Globus pallidus (tissue), 1 donor: ENCODE results near the gene NPDC1.
"Not testable (repeated sequence)": the region's sequence is repeated elsewhere in the genome, so short reads cannot be mapped to it uniquely, and the experiment has no call there.

Experiments
- DNase-seq: peaks from one replicate; pipeline ENCODE4 v3.0.0-alpha.2; 2015; ENCODE audit warnings: low spot score

Gene NPDC1

DNA sequence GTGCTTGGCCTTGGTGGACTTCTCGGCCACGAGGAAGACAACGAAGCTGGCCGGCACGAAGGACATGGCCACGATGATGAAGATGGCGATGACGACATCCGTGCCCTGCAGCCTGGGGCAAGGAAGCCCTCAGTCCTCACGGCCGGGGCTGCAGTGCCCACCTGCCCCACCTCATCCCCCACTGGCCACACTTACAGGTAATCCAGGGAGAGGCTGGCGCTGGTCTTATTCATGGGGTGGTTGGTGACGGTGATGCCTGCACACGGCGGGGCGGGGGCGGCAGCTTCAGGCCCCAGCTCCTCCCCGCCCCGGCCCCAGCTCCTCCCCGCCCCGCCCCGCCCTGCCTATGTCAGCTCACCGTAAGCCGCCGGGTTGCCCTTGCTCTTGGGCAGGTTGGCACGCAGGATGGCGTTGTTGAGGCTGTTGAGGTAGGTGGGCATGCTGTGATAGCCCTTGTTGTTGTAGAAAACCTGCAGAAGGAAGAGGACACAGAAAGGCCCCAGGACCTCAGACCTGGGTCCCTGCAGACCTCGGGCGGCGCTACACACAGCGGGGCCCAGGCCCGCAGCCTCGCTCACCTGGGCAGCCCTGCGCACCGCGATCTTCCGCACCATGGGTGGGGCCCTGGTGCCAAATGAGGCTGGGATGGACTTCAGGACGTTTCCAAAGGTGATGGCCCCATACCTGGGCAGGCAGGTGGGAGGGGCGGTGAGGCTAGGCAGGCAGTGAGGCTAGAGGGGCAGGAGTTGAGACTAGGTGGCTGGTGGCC, 33.9 kb downstream of the NPDC1 start:
- no peak for DNase-seq

DNA sequence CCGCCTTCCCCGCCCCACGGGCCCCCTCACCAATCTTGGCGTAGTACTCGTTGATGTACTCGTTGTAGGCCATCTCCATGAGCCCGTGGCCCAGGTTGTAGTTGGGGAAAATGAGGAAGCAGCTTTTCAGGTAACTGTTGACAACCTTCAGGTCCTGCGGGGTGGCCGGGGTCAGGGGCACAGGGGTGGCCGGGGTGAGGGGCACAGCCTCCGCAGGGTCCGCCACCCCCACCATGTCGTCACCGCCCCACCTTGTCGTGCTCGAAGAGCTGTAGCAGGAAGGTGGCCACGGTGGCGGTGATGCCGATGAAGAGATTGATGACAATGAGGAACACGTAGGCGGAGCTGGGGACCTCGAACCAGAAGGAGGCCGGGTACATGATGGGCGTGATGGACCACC, 34.8 kb downstream of the NPDC1 start:
- DNase-seq = no peak

DNA sequence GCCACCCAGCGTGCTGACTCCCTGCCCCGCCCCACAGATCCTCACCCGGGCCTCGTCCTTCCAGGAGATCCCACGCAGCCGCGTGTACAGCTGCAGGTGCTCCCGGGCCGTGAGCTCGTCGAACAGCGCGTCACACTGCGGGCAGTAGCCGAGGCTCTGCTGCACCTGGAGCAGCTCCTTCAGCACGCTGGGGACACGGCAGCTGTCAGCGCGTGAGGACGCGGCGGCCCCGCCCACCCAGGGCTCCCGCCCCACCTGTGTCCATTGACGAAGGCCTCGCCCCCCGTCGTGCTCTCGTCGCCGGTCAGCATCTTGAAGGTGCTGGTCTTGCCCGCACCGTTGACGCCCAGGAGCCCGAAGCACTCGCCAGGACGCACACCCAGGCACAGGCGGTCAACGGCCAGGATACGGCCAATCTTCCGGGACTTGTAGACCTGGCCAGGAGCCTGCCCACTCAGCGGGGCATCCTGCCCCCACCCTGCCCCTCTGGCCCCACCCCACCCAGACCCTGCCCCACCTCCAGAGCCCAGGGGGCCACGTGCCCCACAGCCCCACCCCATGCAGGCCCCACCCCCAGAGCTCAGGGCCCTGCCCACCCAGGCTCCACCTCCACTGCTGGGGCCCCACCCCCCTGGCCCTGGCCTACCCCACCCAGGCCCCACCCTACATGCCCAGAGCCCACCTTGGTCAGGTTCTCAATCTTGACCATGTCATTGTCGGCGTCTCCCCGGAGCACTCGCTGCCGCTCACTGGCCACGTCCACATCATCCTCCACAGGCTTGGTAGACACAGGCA, 35.8 kb downstream of the NPDC1 start:
- DNase-seq = no peak

DNA sequence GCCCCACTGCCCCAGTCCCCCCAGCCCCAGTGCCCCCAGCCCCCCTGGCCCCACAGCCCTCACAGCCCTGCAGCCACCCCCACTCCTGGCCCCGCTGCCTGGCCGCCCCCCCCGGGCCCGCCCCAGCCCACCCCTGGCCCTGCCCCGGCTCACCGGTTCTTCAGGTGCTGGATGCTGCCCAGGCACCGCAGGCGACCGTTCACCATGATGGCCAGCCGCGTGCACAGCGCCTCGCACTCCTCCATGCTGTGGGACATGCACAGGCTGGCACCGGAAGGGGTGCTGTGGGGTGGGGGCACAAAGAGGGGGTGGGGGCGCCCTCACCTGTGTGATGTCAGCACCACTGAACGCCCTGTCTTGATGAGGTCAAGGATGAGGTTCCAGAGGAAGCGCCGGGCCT, 36.8 kb downstream of the NPDC1 start:
- no peak for DNase-seq

DNA sequence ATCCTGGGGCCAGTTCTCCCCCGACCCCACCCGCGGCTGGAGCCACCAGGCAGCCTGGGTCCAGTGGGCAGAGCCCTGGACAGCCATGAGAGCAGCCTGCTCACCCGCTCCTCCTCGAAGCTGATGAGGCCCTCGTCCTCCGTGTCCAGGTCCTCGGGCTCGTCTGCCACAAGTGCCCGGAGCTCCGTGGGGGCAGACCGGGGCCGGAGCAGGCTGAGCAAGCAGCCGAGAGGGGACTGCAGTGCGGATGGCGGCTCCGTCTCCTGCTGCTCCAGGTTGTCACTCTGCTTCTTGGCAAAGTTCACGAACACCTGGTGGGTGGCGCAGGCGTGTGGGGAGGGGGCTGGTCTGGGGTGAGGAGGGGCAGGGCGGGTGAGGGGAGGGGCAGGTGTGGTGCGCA, 37.7 kb downstream of the NPDC1 start:
- no peak for DNase-seq

DNA sequence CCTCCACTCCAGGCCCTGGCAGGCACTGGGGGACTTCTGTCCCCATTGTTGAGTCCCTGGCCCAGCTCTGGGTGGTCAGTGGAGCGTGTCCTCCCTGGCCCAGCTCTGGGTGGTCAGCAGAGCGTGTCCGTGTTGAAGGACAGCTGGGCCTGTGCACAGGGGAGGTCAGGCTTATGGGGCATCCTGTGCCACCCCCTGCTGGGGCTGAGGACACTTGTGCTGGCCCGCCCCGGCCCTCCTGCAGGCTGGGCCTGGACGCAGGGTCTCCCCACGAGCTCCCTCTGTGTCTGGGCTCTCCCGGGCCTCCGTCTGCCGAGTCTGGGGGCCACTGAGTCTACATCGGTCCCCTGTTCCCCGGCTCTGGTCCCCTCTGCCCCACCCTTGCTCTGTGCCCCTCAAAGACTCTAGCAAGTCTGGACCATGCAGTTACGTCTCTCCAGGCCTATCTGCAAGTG, 38.1 kb downstream of the NPDC1 start:
- DNase-seq = no peak

DNA sequence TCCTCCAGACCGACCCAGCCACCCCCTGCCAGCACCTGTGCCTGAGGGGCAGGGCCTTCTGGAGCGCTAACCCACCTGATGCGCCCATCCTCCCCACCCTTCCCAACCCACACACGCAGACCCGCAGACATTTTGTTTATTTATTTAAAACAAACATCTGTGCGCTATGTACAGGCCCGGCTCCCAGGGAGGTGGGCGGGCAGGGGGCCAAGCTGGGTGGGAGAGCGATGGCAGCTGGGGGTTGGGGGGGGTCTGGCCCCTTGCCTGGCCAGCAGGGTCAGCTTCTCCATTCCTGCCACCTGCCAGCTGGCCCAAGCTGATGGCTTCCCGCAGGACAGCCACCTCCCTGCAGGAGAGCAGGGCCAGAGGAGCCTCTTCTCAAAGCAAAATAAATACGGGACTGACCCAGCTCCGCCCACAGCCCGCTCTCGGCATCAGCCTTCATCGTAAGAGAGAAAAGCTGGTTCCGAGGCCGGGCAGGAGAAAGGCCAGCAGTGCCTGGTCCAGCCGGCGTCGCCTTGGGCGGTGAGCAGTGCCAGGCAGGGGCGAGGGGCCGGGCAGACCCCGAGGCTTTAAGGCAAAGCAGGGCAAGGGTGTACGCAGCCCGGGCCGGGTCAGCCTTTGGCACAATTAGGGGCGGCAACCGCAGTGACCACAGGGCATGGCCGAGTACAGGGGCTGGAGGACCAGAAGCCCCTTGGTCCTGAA, 38.7 kb downstream of the NPDC1 start:
- no peak for DNase-seq

DNA sequence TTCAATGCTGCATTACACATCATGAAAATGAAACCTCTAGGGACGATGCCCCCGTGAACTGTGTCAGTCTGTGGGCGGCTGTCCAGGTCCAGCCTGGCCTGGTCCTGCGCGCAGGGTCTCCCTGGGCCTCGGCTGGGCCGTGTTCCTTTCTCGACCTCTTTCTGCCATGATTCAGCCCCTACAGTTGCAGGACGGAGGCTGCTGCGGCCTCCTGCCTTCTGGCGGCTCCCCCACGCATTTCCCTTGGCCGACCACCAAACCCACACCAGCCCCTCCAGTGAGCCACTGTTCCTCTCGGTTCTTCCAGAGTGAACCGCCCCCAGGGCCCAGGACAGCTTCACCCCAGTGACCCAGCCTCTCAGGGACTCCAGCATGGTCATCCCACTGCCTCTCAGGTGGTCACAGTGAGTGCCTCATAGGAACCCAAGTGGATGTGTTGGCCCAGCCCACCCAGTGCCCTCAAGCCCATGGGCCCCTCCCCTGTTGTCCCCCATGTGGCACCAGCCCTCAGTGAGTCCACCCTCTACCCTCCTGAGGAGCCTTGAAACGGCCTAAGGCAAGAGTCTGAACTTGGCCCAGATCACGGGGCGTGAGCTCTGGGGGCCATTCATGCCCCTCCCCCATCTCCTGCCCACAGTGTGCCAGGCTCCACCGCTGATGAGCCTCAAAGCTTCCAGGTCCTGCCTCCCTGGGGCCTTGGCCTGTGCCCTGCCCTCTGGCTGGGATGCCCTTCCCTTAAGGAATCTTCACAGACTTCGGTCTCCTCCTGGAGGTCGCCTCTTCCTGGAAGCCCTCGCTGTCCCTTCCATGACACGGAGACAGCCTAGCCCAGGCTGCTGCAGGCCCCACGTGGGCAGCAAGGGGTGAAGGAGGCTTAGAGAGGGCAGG, 39.6 kb downstream of the NPDC1 start:
- DNase-seq = no peak

DNA sequence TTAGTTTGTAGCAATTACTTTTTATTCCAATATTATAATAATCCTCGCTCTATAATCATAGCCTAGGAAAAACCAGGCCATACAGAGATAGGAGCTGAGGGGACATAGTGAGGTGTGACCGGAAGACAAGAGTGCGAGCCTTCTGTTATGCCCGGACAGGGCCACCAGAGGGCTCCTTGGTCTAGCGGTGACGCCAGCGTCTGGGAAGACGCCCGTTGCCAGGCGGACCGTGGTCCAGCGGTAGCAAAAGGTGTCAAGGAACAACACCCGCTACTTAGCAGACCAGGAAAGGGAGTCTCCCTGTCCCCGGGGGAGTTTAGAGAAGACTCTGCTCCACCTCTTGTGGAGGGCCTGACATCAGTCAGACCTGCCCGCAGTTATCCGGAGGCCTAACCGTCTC, 41.7 kb downstream of the NPDC1 start:
- not testable (repeated sequence) for DNase-seq

DNA sequence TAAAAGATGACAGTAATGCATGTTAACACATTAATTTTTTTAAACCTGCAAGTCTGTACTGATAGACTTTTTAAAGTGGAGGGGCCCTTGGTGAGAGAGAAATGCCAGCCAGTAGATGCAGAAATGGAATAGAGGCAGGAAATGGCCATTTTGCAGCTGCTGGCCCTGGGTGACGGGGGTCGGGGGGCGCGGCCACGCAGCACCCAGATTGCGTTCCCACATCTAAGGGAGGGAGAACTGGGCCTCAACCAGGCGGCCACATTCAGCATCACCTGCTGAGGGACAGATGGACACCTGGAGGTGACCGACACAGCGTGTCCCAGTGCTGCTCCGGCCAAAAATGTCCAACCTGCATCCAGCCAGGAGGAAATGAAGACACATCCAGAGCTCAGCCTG, 43.3 kb downstream of the NPDC1 start:
- DNase-seq = no peak

DNA sequence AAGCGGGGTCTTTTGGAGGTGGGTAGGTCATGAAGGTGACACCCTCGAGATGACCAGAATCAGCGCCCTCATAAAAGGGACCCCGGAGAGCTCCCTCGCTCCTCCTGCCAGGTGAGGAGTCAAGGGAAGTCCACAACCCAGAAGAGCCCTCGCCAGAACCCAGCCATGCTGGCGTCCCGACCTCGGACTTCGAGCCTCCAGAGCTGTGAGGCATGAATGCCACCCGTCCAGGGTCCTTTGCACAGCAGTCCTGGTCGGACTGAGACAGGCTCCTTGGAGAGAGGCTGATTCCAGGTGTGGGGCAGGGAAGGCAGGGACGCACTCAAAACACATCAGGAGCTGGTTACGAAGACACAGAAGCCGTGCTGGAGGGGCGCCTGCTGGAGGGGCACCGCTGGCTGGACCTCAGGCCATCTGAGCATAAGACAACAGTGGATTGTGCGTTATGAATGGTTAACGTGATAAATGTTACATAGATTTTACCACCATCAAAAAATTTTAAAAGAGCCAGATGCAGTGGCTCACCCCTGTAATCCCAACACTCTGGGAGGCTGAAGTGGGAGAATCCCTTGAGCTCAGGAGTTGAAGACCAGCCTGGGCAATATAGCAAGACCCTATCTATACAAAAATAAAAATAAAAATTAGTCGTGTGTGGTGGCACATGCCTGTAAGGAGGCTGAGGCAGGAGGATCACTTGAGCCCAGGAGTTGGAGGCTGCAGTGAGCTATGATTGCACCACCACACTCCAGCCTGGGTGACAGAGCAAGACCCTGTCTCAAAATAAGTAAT, 43.9 kb downstream of the NPDC1 start:
- no peak for DNase-seq

DNA sequence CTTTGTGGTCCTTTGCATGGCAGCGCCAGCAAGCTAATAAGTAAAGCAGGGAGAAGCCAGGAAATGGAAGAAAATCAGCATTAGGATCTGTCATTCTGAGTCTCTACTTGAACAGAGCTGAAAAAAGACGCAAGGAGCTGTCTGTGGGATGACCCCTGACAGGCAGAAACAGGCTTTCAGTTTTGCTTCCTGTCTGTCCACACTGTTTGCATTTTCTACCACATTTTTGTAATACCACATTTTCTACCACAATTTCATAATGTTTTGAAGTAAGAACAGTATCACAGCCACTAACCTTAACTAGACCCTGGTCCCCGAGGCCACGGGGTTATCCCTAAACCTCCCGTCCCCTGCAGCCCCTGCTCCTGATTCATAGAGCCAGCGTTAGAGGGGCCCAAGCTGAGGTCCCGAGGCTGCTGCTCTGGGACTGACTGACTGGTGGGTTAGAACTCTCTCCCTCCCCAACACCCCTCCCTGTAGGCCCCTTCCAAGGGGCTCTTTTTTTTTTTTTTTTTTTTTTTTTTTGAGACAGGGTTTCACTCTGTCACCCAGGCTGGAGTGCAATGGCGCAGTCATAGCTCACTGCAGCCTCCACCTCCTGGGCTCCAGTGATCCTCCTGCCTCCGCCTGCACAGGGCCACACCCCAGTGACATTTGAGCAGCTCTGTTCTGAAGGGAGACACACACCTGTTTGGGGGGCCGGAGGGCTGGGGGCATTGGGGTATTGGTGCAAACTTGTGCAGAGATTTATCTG, 45.6 kb downstream of the NPDC1 start:
- no peak for DNase-seq

DNA sequence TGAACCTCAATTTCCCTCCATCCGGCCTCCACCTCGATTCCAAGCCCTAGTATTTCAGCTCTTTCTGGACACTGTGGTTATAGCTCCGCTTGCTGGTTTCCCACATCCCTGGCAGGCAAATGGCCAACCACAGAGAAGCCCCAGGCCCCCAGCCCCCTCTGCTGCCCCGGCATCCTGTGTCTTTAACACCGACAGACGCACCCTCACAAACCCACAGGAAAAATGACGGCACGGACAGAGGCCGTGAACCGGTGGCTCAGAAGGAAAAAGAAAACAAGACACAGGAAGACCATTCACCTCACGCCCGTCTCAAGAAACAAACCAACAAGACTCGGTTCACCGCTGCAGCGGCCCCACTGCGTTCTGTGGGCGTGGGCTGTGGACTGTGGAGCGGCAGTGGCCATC, 48.1 kb downstream of the NPDC1 start:
- no peak for DNase-seq

DNA sequence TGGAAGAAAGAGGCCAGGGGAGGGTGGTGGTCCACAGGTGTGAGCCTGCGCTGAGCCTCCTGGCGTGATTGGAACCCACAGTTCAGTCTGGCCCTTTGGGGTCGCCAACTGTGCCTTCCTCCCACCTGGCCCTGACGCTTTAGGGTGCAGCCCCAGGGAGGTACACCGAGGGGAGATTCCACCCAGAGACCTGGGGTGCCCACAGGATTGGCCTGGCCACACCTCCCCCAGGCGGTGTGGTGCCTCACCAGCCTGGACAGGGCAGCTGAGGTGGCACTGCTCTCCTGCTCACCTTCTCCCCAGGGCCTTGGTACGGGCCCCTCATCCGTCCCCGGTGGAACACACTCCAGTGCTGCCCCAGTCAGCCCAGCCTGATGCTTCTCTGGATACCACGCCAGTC, 48.6 kb downstream of the NPDC1 start:
- no peak for DNase-seq

DNA sequence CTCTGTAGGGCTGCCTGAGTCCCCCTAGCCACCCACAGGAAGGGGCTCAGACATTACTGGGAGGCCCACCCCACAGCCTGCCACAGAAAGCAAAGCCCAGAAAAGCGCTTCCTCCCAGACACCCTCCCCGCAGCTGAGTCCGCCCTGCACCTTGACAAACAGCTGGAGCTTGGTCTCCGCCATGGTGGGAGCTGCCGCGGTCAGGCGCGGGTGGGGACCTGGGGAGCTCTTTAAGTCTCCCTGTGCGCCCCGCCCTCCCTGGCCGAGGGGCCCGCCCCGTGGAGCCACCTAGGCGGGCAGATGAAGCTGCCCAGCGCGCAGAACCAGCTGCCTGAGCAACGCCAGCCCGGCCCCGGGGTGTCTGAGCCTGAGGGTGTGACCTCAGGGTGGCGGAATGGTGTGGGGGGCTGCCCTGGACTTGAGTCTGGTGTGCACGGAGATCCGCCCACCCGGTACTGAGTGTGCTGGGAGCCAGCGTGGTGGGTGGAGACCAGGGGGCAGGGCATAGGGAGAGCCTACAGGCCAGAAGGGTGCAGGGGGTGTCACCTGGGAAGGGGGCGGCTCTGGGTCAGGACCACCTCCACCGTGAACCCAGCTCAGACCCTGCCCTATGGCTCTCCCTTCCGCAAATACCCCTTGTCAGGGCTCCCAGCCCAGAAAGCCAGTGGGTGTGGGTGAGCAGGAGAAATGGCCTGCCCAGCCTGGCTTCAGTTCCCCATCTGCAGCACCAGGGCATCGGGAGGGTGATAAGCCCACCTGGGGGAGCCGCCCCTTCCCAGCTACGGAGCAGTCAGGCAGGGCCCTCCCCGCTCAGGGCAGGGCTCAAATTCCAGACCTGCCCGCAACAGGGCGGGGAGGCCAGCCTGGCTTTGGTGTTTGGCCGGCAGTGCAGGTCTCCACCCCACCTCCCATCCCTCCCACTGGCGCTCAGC, 49.4 kb downstream of the NPDC1 start, which contains the start of gene CLIC3:
Gene CLIC3, minus strand, starts transcription at position 208 of the 932 bp plus-strand sequence. Its CDS starts 25 bp downstream, at position 183.
- no peak for DNase-seq

DNA sequence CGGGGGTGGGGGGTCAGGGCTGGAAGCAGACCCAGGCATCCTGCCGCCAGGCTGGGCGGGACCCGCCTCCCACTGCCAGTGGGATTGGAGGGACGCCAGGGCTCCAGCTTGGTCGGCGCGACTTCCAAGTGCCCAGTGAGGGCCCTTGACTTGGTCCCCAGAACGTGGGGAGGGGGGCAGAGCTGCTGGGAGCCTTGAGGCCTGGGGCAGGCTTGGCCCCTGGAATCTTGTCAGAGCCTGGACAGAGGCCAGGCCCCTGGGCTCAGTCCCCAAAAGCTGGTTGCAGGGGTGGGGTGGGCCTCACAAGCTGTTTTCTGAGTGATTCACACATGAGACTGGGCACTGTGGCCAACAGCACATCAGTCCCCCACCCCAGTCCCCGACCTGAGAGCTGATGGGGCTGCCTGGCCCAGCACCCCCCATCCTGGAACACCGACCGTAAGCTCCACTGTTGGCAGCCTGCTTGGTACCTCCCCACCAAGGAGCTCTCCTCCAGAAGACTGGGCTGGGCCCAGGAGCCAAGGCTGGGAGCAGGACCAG, 50.1 kb downstream of the NPDC1 start:
- no peak for DNase-seq

DNA sequence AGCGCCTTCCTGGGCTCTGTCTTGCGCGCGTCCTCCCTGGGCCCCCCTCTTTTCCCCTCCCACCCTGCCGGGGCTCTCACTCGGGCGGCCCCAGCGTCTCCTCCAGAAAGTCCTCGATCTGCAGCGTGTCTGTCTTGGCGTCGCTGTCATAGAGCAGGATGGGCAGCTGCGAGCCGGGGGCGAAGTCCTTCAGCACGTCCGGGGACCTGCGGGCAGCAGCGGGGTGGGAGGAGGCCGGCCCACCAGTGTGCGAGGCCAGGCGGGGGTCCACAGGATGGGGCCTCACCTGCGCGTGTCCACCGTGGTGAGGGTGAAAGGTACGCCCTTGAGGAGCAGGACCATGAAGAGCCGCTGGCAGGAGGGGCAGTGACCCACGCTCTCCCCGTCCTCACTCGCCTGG, 50.6 kb downstream of the NPDC1 start:
- no peak for DNase-seq

DNA sequence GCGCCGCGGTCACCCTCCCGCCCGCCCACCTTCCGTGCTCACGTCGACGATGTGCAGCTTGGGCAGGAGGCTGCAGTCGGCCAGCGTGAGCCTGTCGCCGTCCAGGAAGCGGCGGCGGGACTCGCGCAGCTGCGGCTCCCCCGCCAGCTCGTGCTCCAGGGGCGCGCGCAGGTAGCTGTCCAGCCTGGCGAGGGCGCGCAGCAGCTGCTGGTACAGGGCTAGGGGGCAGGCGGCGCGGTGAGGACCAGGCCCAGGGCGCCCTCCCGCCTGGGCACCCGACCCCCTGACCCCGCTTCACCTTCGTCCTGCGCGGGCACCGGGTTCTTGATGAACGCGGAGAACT, 51.1 kb downstream of the NPDC1 start:
- DNase-seq = no peak
